ENCODE data around the gene ARHGAP32.
A peak's percentile ranks its signal among the peaks of the same experiment; 100 is the strongest.

The ARHGAP32 gene

DNA sequence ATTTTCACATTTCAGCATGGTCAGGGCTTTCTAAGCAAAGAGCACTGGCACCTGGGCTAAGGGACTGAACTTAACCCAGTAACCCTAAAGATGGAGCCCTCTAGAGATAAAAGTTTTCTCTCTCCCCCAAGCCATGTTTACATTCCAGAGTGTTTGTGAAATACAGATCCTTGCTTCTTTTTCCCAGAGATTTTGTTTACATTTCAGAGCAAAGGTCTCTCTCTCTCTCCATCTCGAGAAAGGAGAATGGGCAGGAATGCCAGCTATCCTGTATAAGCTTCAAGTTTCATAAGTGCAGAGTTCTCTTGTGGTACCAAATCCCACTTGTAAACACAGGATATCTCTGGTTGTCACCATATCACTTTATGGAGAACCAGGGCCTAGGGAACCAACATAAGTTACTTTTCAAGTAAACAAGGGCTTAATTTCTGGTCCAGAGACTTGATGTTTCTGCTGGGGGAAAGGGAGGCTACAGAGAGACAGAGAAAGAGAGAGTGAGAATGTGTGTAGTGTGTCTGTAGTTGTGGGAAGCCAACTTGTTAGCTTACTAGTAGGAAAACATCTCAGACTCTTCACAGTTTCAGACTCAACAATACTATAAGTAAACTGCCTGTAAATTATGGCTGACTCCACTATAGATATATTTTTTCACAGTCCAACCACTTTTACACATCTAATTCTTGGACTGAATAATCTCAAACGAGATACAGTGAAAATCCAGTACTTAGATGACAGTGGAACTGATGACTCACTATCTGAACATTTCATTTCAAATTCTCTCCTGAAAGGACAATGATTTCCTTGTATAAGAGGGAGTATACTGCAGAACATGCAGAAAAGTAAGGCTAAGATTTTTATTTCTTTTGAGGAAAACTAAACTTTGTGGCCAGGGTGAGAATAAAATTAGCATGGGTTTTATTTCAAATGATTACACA is 76.2 kb downstream of the ARHGAP32 start:
- peak; percentile 25 for DNase-seq (ENCODE audit: low spot score)

GRCh38 chr11:129109701-129110100 is 82.4 kb downstream of the ARHGAP32 start:
- no peak for DNase-seq (ENCODE audit: low spot score)

DNA sequence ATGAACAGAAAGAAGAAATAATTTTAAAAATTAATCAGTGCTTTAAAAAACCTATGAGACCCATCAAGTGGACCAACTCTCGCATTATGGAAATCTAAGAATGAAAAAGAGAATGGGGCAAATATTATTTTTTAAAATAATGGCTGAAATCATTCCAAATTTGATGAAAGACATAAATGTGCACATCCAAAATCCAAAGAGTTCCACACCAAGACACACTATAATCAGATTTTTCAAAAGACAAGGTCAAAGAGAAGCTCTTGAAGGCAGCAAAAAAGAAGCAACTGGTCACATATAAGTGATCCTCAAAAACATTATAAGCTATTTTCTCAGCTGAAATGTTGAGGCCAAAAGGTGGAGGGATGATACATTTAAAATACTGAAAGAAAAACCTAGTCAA is 85.3 kb downstream of the ARHGAP32 start:
- no peak for DNase-seq (ENCODE audit: low spot score)

DNA sequence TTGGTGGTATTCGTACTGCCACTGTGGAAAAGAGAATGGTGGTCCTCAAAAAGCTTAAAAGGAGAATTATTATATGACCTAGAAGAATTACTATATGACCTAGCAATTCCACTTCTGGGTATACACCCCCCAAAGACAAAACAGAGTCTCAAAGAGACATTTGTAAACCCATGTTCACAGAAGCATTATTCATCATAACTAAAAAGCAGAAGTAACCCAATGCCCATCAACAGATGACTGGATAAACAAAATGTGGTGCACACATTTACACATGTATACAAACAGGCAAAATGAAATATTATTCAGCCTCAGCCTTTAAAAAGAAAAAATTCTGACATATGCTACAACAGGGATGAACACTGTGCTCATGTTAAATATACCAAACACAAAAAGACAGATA is 89.4 kb downstream of the ARHGAP32 start:
- DNase-seq (ENCODE audit: low spot score) = no peak

DNA sequence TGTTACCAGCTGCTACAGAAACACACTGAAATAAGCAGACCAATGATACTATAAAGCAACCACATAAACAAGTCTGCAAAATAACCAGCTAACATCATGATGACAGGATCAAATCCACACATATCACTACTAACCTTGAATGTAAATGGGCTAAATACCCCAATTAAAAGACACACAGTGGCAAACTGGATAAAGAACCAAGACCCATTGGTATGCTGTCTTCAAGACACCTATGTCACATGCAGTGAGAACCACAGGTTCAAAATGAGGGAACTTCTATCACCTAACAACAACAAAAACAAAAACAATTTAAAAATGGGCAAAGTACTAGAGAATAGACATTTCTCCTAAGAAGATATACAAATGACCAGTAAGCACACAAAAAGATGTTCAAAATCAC is 89.9 kb downstream of the ARHGAP32 start:
- no peak for DNase-seq (ENCODE audit: low spot score)

GRCh38 chr11:129093283-129093682 is 98.8 kb downstream of the ARHGAP32 start:
- DNase-seq (ENCODE audit: low spot score) = no peak

- no peak for DNase-seq (ENCODE audit: low spot score)
These were observed 102.1 kb downstream of the ARHGAP32 start for GRCh38 chr11:129090056-129090455.

- no peak for DNase-seq (ENCODE audit: low spot score)
These were observed 102.8 kb downstream of the ARHGAP32 start for GRCh38 chr11:129089279-129089678.

DNA sequence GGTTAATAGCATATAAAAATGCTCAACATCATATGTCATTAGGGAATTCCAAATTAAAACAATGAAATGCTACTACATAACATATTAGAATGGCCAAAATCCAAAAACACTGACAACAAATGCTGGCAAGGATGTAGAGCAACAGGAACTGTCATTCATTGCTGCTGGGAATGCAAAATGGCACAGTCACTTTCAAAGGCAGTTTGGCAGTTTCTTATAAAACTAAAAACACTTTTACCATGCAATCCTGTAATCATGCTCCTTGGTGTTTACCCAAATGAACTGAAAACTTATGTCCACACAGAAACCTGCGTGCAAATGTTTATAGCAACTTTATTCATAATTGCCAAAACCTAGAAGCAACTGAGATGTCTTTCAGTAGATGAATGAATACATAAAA is 105.1 kb downstream of the ARHGAP32 start:
- DNase-seq (ENCODE audit: low spot score) = no peak

- no peak for DNase-seq (ENCODE audit: low spot score)
These were observed 114.9 kb downstream of the ARHGAP32 start for GRCh38 chr11:129077191-129077590.

DNA sequence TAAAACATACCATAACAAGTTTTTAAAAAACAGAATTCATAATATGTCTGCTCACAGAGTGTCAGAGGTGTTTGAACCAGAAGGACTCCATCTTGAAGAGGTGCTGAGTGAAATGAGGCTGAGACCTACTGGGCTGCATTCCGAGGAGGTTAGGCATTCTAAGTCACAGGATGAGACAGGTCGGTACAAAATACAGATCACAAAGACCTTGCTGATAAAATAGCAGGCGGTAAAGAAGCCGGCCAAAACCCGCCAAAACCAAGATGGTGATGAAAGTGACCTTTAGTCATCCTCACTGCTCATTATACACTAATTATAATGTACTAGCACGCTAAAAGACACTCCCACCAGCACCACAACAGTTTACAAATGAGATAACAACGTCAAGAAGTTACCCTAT is 116.4 kb downstream of the ARHGAP32 start:
- no peak for DNase-seq (ENCODE audit: low spot score)

DNA sequence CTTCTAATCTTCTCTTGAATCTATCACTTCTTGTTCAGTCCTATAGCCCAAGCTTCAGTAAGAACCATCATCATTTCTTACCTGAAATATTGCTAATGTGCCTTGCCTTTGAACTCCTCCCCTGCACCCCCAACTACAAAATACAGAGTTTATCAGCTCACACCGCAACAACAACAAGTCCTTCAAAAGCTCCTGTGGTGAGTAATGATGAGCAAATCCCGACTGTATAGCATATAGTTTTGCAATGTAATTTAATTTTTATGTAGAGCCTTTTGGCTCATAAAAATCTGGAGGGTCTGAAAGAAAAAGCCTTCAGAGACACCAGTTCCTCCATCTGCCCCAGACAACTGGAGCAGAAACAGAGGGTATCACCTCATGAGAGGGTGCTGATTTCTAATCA is 124.7 kb downstream of the ARHGAP32 start:
- DNase-seq (ENCODE audit: low spot score) = no peak

GRCh38 chr11:129066229-129066628 is 125.9 kb downstream of the ARHGAP32 start:
- DNase-seq (ENCODE audit: low spot score) = no peak

GRCh38 chr11:129063118-129063517 is 129.0 kb downstream of the ARHGAP32 start:
- no peak for DNase-seq (ENCODE audit: low spot score)

- DNase-seq (ENCODE audit: low spot score) = no peak
These were observed 130.5 kb downstream of the ARHGAP32 start for GRCh38 chr11:129061492-129062230.

GRCh38 chr11:129056916-129057315 is 135.2 kb downstream of the ARHGAP32 start:
- DNase-seq (ENCODE audit: low spot score) = no peak

DNA sequence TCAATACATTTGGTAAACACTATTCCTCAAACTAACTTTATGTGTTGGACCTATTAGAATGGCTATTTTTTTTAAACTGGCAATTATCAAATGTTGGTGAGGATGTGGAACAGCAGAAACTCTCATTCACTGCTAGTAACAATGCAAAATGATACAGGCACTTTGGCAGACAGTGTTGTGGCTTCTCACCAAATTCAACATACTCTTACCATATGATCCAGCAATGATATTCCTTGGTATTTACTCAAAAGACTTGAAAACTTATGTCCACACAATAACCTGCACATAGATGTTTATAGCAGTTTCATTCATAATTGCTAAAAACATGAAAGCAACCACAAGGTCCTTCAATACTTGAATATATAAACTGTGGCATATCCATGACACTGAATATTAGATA is 136.9 kb downstream of the ARHGAP32 start:
- DNase-seq (ENCODE audit: low spot score) = no peak

DNA sequence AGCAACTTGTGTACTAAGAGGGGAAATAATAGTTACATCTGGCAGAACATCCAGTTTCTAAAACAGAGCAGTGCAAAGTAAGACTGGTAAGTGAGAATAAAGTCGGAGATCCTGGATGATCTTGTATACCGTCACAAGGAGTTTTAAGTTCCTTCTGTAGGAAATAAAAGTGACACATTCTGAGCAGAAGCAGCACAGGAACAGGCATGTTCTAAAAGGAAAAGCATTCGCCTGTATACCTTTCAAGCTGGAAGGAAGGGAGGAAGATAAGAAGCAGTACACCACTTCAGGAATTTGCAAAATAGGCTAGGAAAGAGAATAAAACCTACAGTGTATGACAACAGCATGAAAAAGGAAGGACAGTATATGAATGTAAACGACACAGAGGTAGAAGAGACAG is 143.2 kb downstream of the ARHGAP32 start:
- no peak for DNase-seq (ENCODE audit: low spot score)

- DNase-seq (ENCODE audit: low spot score) = no peak
These were observed 147.0 kb downstream of the ARHGAP32 start for GRCh38 chr11:129045150-129045549.

DNA sequence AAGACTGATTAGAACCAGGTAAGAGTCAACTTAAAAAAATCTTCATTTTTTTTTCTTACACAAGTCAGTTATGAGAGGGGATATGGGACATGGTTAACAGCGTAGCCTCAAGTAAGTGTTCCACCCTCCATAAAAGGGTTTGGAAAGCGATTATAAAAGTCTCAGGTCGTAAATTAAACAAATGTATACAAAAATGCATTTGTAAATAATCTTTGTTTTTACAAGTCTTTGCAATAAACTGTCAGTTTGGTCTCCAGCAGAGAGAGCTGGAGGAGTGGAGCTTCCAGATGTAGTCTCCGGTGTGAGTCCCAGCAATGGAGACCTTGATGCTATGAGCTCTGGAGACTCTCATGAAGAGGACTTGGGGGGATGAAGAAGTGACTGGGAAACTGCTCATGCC is 149.6 kb downstream of the ARHGAP32 start:
- no peak for DNase-seq (ENCODE audit: low spot score)

GRCh38 chr11:129041611-129042018 is 150.5 kb downstream of the ARHGAP32 start:
- no peak for DNase-seq (ENCODE audit: low spot score)

- DNase-seq (ENCODE audit: low spot score) = no peak
These were observed 151.2 kb downstream of the ARHGAP32 start for GRCh38 chr11:129040934-129041333.

DNA sequence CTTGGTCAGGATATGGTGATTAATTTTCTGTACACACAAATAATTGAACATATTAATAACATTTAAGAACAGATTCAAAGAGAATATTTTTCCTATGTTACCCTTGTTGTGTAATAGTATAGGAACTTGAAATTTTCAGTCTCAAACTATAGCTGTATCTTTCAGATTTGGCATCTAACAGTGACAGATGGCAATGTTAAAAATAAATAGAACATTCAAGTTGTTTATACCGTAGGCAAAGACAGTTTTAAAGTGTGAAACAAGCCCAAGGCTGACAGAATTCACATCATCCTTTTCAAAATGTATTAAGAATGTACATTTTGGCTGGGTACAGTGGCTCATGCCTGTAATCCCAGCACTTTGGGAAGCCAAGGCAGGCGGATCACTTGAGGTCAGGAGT is 156.9 kb downstream of the ARHGAP32 start:
- no peak for DNase-seq (ENCODE audit: low spot score)

Data from globus pallidus (tissue), 1 donor.